GM21737 (cell line): ENCODE results near the gene PRR36.
"Not testable (repeated sequence)": the region's sequence is repeated elsewhere in the genome, so short reads cannot be mapped to it uniquely, and the experiment has no call there.

ENCODE experiments used
- ATAC-seq: cut with Tn5 transposase; IDR thresholded peaks from one replicate; pipeline ENCODE4 v1.9.1; 2021; ENCODE audit warnings: mild to moderate bottlenecking, moderate library complexity; ENCODE audit not compliant: unreplicated experiment

Gene PRR36

GRCh38 chr19:7900401-7900870, 26.2 kb upstream of the PRR36 start:
- ATAC-seq, result no peak

GRCh38 chr19:7899751-7900378, 25.7 kb upstream of the PRR36 start:
- ATAC-seq, result no peak

GRCh38 chr19:7898967-7899366, 24.8 kb upstream of the PRR36 start:
- no peak for ATAC-seq

- no peak for ATAC-seq
Observed at GRCh38 chr19:7897292-7897691, 23.1 kb upstream of the PRR36 start.

GRCh38 chr19:7895565-7895964, 21.4 kb upstream of the PRR36 start:
- no peak for ATAC-seq

- ATAC-seq, result no peak
Observed at GRCh38 chr19:7894612-7895309, 20.6 kb upstream of the PRR36 start.

GRCh38 chr19:7893362-7894101, 19.3 kb upstream of the PRR36 start:
- not testable (repeated sequence) for ATAC-seq

GRCh38 chr19:7888826-7889217, 14.6 kb upstream of the PRR36 start:
- no peak for ATAC-seq

GRCh38 chr19:7888145-7888825, 14.1 kb upstream of the PRR36 start, which contains the start of gene LRRC8E:
Gene LRRC8E, plus strand, starts transcription at chr19:7888510. Its CDS starts 7,094 bp downstream, at chr19:7895604.
- ATAC-seq, result no peak

- no peak for ATAC-seq
Observed at GRCh38 chr19:7887408-7888144, 13.4 kb upstream of the PRR36 start.

- ATAC-seq, result no peak
Observed at GRCh38 chr19:7885818-7886217, 11.6 kb upstream of the PRR36 start.

- no peak for ATAC-seq
Observed at GRCh38 chr19:7883796-7884570, 9.8 kb upstream of the PRR36 start.

GRCh38 chr19:7883105-7883504, 8.9 kb upstream of the PRR36 start:
- no peak for ATAC-seq

GRCh38 chr19:7881910-7882309, 7.7 kb upstream of the PRR36 start:
- no peak for ATAC-seq

- ATAC-seq, result no peak
Observed at GRCh38 chr19:7879836-7880235, 5.6 kb upstream of the PRR36 start.

- ATAC-seq, result no peak
Observed at GRCh38 chr19:7879111-7879807, 5.1 kb upstream of the PRR36 start.

GRCh38 chr19:7877249-7877836, 3.2 kb upstream of the PRR36 start:
- no peak for ATAC-seq

GRCh38 chr19:7874897-7875273, 695 bp upstream of the PRR36 start:
- no peak for ATAC-seq
